Dermis microvascular lymphatic vessel endothelial cell (primary cell): ENCODE measurements around the gene SGPP1. TPM values are rescaled to one million over a fixed set of nuclear protein-coding genes. Genes with fewer than 3 reads are reported as not detected.
A peak's percentile ranks its signal among the peaks of the same experiment; 100 is the strongest.
"Not testable (repeated sequence)": the region's sequence is repeated elsewhere in the genome, so short reads cannot be mapped to it uniquely, and the experiment has no call there.

Experiments used
- DNase-seq, 2 donors: peaks; one replicate each; pipeline versions ENCODE4 v3.0.0 to v3.0.0-alpha.2; 2010; ENCODE audit warnings: low read depth in 2 of 2
- total RNA-seq: library from RNA; depleted of rRNA; stranded (reverse); fragments of >200 nt; gene quantifications from 2 replicates; pipeline ENCODE4 v1.2.1, GENCODE V29; 2014

Gene SGPP1
- total RNA-seq, 1 donor from 2014 or later = 9.9 TPM

- DNase-seq = peak in 1 of 2 donors; percentile 52
Observed at GRCh38 chr14:63727231-63727735, 582 bp downstream of the SGPP1 start.

GRCh38 chr14:63726499-63726898 lies 1.4 kb downstream of the SGPP1 start:
- DNase-seq = no peak

- no peak for DNase-seq
Observed at GRCh38 chr14:63725786-63726460, 1.9 kb downstream of the SGPP1 start.

DNA sequence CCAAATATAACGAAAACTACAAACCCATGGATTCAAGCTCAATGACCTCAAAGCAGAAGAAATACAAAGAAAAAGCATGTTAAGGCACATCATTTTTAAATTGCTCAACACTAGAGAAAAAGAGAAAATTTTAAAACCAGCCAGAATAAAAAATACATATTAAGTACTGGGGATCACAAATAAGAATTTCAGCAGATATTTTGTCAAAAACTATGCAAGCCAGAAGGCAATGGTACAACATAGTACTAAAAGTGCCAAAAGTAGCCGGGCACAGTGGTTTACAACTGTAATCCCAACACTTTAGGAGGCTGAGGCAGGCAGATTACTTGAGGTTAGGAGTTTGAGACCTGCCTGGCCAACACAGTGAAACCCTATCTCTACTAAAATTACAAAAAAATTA lies 10.2 kb downstream of the SGPP1 start:
- peak in 1 of 2 donors; percentile 30 for DNase-seq

DNA sequence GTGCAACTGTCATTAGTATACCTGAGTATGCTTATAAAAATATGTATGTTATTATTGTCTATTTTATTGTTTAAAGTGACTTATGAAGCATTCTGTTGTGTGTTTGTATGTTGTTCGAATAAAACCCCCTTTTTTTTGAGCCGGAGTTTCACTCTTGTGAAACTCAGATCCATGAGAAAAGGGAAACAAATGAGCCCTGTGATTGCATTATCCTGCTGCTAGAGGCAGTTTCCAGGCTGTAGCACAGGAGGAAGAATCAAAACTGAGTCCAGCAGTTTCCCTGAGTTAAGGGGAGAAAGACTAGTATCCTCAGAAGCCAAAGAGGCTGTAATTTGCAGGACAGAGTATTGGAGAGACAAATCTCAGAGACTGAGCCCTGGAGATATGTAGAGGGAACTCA lies 12.5 kb downstream of the SGPP1 start:
- DNase-seq = no peak

DNA sequence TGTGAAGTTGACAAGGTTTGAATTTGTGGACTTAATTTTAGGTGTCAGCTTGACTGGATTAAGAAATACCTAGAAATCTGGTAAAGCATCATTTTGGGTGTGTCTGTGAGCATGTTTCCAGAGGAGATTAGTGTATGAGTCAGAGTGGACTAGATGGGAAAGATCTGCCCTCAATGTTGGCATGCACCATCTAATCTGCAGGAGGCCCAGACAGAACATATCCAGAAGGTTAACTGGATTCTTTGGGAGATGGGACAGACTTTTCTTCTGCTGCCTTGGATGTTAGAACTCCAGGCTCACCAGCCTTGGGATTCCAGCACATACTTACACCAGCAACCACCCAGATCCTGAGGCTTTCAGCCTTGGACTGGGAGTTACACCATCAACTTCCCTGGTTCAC lies 14.1 kb downstream of the SGPP1 start:
- DNase-seq = peak in 1 of 2 donors; percentile 20

- DNase-seq = peak in 1 of 2 donors; percentile 26
Observed at GRCh38 chr14:63713058-63713457, 14.8 kb downstream of the SGPP1 start.

- DNase-seq = no peak
Observed at GRCh38 chr14:63712123-63712522, 15.7 kb downstream of the SGPP1 start.

- DNase-seq = no peak
Observed at GRCh38 chr14:63710497-63710896, 17.4 kb downstream of the SGPP1 start.

DNA sequence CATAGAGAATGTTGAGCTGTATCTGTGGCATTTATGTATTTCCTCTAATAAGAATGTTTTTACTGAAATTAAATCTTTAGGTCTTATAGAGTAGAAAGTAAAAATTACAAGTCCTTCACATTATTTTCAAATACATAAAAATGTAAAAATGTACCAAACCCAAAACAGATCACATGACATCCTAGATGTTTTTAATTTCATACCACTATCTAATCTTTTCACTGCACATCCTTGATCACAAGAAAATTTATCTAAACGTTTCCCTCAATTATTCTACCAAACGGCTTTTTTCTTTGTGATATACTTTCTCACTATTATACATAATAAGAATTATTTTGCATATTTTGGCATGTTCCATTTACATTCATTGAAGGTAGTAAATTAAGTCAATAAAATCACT lies 18.3 kb downstream of the SGPP1 start:
- DNase-seq = no peak

- DNase-seq = no peak
Observed at GRCh38 chr14:63707216-63707615, 20.6 kb downstream of the SGPP1 start.

DNA sequence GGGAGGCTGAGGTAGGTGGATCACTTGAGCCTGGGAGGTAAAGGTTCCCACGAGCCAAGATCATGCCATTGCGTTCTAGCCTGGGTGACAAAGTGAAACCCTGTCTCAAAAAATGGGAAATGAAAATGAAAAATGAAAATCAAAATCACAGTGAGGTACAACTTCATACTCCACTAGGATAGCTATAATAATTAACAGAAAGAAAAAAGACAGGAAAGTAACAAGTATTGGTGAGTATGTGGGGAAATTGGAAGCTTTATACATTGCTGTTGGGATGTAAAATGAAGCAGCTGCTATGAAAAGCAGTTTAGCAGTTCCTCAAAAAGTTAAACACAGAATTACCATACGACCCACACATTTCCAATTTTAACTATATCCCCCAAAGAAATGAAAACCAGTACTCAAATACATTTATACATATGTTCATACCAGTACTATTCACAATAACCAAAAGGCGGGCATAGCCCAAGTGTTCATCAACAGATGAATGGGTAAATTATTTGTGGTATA lies 22.2 kb downstream of the SGPP1 start:
- no peak for DNase-seq

GRCh38 chr14:63702530-63702929 lies 25.3 kb downstream of the SGPP1 start:
- DNase-seq = not testable (repeated sequence)

- no peak for DNase-seq
Observed at GRCh38 chr14:63701606-63702299, 26.1 kb downstream of the SGPP1 start.

DNA sequence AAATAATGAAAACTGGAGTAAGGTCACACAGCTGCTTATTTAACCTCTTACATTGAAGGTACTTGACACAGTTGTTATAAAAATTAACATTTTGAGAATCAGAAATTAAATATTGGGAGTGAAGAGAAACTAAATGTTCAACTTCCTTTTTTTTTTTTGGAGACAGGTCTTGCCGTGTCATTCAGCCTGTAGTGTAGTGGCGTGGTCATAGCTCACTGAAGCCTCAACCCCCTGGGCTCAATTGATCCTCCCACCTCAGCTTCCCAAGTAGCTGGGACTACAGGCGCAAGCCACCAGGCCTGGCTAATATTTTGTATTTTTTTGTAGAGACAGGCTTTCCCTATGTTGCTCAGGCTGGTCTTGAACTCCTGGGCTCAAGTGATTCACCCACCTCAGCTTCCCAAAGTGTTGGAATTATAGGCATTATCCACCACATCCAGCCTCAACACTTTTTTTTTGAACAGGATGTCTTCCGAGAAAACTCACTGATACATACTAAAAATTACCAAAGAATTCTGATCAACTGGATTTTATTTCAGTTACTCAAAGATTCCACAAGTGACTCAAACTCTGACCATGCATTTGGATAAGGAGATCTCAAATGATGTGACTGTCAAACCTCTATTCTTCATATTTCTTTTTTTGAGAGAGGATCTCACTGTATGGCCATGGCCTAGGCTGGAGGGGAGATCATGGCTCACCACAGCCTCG lies 35.4 kb downstream of the SGPP1 start:
- no peak for DNase-seq

DNA sequence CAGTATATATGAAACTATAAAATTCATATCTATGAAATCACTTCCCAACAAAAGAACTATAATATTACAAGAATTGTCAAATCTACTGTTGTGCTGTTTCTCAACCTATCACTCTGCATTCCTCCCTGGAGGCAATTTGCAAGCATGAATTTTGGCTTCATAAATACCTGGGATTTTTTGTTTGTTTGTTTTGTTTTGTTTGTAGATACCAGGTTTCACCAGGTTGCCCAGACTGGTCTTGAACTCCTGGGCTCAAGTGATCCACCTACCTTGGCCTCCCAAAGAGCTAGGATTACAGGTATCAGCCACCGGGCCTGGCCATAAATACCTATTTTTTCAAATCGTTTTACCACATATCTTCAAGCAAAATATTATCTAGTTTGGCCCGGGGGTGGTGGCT lies 38.7 kb downstream of the SGPP1 start:
- no peak for DNase-seq

DNA sequence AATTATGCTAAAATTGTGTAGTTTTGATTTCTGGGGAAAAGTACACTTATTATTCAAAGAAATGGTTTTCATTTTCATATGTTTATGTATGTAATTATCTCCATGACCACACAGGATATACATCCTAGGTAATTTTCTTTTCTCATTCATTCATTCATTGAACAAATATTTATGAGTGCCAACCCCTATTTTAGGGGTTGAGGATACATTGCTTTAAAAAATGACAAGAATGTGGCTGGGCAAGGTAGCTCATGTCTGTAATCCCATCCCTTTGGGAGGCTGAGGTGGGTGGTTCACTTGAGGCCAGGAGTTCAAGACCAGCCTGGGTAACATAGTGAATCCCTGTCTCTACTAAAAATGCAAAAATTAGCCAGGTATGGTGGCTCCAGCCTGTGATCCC lies 40.9 kb downstream of the SGPP1 start:
- DNase-seq = no peak

- no peak for DNase-seq
Observed at GRCh38 chr14:63685401-63685800, 42.5 kb downstream of the SGPP1 start.

DNA sequence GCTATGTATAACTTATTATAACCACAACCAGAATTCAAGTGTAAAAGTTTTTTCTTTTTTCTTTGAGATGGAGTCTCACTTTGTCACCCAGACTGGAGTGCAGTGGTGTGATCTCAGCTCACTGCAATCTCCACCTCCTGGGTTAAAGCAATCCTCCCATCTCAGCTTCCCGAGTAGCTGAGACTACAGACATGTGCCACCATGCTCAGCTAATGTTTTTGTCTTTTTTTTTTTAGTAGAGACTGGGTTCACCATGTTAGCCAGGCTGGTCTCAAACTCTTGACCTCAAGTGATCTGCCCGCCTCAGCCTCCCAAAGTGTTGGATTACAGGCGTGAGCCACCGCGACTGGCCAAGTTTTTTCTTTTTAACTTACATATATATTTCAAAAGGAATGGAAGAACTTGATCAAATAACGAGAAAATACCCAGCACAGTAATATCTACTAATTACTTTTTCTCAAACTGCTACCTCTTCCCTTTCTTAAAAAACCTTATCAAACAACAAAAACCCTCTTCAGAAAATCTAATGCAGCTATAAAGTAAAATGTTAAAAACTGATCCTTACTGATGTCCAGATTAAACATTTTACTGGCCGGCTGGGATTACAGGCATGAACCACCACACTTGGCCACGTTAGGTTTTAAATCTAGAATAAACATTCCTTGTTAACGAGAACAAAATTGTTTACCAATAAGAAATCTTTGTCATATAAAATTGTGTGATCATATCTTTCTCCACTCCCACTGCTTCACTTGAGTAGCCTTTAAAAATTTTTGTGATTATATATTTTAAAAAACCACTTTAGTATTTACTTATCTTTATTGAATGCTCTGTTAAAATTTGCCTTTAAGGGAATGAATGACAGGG lies 44.9 kb downstream of the SGPP1 start:
- DNase-seq = no peak

GRCh38 chr14:63678536-63678935 lies 49.3 kb downstream of the SGPP1 start:
- DNase-seq = no peak

GRCh38 chr14:63677891-63678379 lies 49.9 kb downstream of the SGPP1 start:
- peak in 1 of 2 donors; percentile 90 for DNase-seq
